ENCODE results near the gene MKX.
"Not testable (repeated sequence)": the region's sequence is repeated elsewhere in the genome, so short reads cannot be mapped to it uniquely, and the experiment has no call there.

MKX gene

DNA sequence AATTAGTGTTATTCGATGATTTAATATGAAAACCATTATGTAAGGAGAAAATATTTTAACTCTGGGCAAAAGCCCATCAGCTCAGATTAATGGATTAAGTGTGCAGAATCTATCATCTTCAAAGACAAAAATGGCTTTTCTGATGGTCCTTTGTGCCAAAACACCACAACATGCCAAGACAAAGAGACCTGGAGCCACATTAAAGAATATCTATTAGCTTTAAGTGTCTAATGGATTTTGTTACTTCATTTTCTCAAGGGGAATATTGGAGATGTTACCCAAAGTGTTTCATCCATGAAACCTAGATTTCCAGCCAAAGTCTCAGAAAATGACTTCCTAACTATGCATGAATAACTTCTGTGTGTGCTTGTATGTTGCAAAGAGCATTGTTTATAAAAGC lies 57.3 kb downstream of the MKX start:
- no peaks in the 10 kb centered on the region for H3K4me1 ChIP-seq (ENCODE audit: insufficient read depth, low read length)
- H3K36me3 ChIP-seq (ENCODE audit: insufficient read depth, low read length): no peaks in the 10 kb centered on the region
- 100% methylated on average over 1 of the region's 1 CpG for WGBS

DNA sequence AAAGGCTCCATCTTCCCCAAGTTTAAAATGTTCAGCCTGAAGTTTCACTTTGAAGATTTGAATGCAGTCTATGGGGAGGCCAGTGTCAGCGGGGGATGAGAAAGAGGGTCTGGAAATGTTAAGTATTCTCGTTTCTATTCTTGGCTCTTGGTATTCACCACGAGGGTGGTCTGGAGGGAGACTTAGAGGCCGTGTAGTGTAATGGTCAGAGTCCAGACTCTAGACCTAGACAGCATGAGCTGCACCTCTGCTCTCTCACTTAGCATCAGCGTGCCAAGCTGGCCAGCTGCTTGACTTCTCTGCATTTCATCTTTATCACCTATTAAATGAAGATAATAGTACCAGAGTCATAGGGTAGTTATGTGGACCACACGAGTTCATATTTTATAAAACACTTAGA lies 57.9 kb downstream of the MKX start:
- Histone ChIP-seq H3K36me3 (ENCODE audit: insufficient read depth, low read length) (no peaks in the 10 kb centered on the region), H3K9me3 (ENCODE audit: insufficient read depth, low read depth, low read length) (no peaks in the 10 kb centered on the region), H3K27me3 (ENCODE audit: insufficient read depth, low read length) (no peaks in the 10 kb centered on the region), H3K4me1 (ENCODE audit: insufficient read depth, low read length) (no peaks in the 10 kb centered on the region), H3K27ac (ENCODE audit: low read depth, low read length) (no peak overlapping the region), H3K9ac (ENCODE audit: low read depth, low read length) (no peak overlapping the region), H3K4me3 (ENCODE audit: low read length) (no peak overlapping the region)
- WGBS: 92% methylated on average over 5 of the region's 6 CpGs

More for the DNA sequence above, 57.3 kb downstream of the MKX start:
- Histone ChIP-seq H3K27me3 (ENCODE audit: insufficient read depth, low read length) (no peaks in the 10 kb centered on the region), H3K4me3 (ENCODE audit: low read length) (no peak overlapping the region), H3K27ac (ENCODE audit: low read depth, low read length) (no peak overlapping the region), H3K9ac (ENCODE audit: low read depth, low read length) (no peak overlapping the region), H3K9me3 (ENCODE audit: insufficient read depth, low read depth, low read length) (no peaks in the 10 kb centered on the region)

DNA sequence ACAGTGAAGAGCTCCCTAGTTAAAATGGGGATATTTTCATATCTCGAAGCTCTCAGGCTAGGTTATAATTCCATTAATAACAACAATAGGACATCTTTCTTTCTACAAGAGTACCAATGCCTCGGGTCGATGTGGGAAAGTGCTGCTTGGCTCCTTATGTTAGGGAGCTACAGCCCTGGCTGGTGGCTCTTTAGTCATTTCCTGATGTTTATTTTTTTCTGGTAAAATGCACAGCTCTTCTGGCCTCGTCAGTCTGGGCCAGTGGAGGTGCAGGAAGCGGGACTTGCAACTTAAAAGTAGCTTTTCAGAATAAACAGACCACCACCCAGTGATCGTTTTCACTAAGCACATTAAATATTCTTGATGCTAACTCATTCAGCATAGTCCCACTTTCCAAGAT lies 58.3 kb downstream of the MKX start:
- no peak overlapping the region for H3K27ac ChIP-seq (ENCODE audit: low read depth, low read length)
- 94% methylated on average over 5 of the region's 6 CpGs for WGBS
- H3K9me3 ChIP-seq (ENCODE audit: insufficient read depth, low read depth, low read length): no peaks in the 10 kb centered on the region
- H3K36me3 ChIP-seq (ENCODE audit: insufficient read depth, low read length): no peaks in the 10 kb centered on the region
- H3K9ac ChIP-seq (ENCODE audit: low read depth, low read length): no peak overlapping the region
- H3K4me1 ChIP-seq (ENCODE audit: insufficient read depth, low read length): no peaks in the 10 kb centered on the region
- H3K4me3 ChIP-seq (ENCODE audit: low read length): no peak overlapping the region
- no peaks in the 10 kb centered on the region for H3K27me3 ChIP-seq (ENCODE audit: insufficient read depth, low read length)

DNA sequence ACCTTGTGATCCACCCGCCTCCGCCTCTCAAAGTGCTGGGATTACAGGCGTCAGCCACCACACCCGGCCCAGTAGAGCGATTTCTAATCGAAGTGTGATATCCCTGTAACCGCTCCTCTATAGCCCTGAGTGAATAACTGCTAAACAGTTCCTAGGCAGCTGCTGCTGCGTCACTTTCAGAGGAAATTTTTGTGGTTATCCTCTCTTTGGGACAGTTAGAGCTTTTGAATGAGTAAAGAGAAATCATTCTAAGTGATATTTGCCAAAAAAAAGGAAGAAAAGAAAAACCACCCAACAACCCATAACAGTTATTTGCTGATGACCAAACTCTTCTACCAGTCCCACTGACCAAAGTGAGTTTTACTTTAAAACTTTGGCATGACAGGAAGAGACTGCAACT lies 59.9 kb downstream of the MKX start:
- 83% methylated on average over 8 of the region's 8 CpGs for WGBS
- Histone ChIP-seq H3K4me1 (ENCODE audit: insufficient read depth, low read length) (no peaks in the 10 kb centered on the region), H3K27ac (ENCODE audit: low read depth, low read length) (no peak overlapping the region), H3K27me3 (ENCODE audit: insufficient read depth, low read length) (no peaks in the 10 kb centered on the region), H3K36me3 (ENCODE audit: insufficient read depth, low read length) (no peaks in the 10 kb centered on the region), H3K4me3 (ENCODE audit: low read length) (no peak overlapping the region), H3K9me3 (ENCODE audit: insufficient read depth, low read depth, low read length) (no peaks in the 10 kb centered on the region), H3K9ac (ENCODE audit: low read depth, low read length) (no peak overlapping the region)

DNA sequence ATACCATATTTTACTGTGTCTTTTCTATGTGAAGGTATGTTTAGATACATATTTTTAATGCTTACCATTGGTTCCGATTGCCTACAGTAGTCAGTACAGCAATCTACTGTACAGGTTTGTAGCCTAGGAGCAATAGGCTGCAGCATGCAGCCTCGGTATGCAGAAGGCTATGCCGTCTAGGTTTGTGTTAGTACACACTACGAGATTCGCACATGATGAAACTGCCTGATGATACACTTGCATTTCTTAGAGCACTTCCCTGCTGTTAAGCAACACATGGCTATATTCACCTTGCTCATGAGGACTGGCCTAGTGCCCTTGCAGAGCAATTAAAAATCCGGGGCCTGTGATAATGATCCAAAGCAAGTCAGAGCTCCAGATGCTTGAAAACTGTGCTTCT lies 62.4 kb downstream of the MKX start:
- no peaks in the 10 kb centered on the region for H3K9me3 ChIP-seq (ENCODE audit: insufficient read depth, low read depth, low read length)
- no peak overlapping the region for H3K4me3 ChIP-seq (ENCODE audit: low read length)
- no peak overlapping the region for H3K27ac ChIP-seq (ENCODE audit: low read depth, low read length)
- H3K27me3 ChIP-seq (ENCODE audit: insufficient read depth, low read length): no peaks in the 10 kb centered on the region
- H3K9ac ChIP-seq (ENCODE audit: low read depth, low read length): no peak overlapping the region
- whole genome bisulfite sequencing: 96% methylated on average over 6 of the region's 6 CpGs
- H3K36me3 ChIP-seq (ENCODE audit: insufficient read depth, low read length): no peaks in the 10 kb centered on the region
- no peaks in the 10 kb centered on the region; the same call in 1 of the 2 replicates for H3K4me1 ChIP-seq (ENCODE audit: insufficient read depth, low read length)

DNA sequence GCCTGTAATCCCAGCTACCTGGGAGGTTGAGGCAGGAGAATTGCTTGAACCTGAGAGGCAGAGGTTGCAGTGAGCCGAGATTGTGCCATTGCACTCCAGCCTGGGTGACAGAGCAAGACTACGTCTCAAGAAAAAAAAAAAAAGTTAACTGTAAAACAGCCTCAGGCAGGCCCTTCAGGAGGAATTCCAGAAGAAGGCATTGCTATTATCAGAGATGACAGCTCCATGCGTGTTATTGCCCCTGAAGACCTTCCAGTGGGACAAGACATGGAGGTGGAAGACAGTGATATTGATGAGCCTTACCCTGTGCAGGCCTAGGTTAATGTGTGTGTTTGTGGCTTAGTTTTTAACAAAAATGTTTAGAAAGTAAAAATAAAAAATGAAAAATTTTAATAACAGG lies 63.8 kb downstream of the MKX start:
- H3K27ac ChIP-seq (ENCODE audit: low read depth, low read length); H3K36me3 ChIP-seq (ENCODE audit: insufficient read depth, low read length); H3K4me3 ChIP-seq (ENCODE audit: low read length); H3K4me1 ChIP-seq (ENCODE audit: insufficient read depth, low read length); H3K27me3 ChIP-seq (ENCODE audit: insufficient read depth, low read length); H3K9ac ChIP-seq (ENCODE audit: low read depth, low read length); H3K9me3 ChIP-seq (ENCODE audit: insufficient read depth, low read depth, low read length): not testable (repeated sequence)
- 90% methylated on average over 3 of the region's 3 CpGs for whole genome bisulfite sequencing

DNA sequence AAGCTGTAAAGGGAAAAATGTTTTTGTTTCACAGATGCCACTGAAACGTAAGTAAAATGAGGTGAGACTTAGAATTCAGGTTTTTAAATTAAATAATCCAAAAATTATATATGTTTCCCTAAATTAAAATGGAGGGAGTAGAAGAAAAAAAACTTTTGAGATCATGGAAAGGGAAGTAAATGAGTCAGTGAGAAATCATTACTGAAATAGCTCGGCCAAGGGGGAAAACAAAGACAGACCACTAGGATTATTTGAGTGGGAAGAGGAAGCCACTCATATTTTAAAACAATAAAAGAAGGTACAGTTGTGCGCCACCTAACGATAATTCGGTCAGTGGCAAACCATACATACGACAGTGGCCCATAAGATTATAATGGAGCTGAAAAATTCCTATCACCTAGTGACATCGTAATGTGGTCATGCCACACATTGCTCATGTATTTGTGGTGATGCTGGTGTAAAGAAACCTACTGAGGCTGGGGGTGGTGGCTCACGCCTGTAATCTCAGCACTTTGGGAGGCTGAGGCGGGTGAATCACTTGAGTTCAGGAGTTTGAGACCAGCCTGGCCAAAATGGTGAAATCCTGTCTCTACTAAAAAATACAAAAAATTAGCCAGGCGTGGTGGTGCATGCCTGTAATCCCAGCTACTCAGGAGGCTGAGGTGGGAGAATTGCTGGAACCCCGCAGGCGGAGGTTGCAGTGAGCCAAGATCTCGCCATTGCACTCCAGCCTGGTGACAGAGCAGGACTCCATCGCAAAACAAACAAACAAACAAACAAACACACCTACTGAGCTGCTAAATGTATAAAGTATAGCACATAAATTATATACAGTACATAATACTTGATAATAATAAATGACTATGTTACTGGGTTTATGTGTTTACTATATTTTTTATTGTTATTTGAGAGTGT lies 64.7 kb downstream of the MKX start:
- H3K9ac ChIP-seq (ENCODE audit: low read depth, low read length): no peak overlapping the region
- H3K27me3 ChIP-seq (ENCODE audit: insufficient read depth, low read length): no peaks in the 10 kb centered on the region
- no peaks in the 10 kb centered on the region for H3K36me3 ChIP-seq (ENCODE audit: insufficient read depth, low read length)
- H3K4me1 ChIP-seq (ENCODE audit: insufficient read depth, low read length): no peaks in the 10 kb centered on the region; the same call in 1 of the 2 replicates
- H3K4me3 ChIP-seq (ENCODE audit: low read length): no peak overlapping the region
- H3K9me3 ChIP-seq (ENCODE audit: insufficient read depth, low read depth, low read length): no peaks in the 10 kb centered on the region
- H3K27ac ChIP-seq (ENCODE audit: low read depth, low read length): no peak overlapping the region
- 94% methylated on average over 12 of the region's 14 CpGs for WGBS

DNA sequence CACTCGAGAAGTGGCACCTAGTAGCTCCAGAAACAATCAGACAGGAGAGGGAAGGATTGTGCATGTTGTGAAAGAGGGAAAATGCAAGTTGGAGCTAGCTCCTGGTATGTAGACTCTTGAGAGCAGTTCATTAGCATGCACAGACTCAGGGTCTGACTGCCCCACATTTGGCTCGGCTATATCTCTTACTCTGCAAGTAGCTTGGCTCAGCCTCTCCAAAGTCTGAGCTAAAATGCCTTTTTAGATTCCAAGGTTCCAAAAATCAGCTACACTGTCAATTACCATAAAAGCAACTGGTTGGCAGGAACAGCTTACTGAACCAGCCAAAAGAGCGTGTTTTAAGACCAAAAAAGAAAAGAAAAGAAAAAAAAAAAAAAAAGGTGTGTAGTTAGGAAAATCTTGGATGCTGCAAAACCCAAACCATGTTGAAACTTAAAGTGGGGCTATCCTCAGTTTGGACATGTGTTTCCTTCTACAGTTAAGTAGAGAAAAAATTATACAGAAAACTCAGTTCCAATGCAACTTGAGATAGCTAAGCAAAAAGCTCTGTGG lies 65.5 kb downstream of the MKX start:
- no peak overlapping the region for H3K4me3 ChIP-seq (ENCODE audit: low read length)
- no peaks in the 10 kb centered on the region for H3K27me3 ChIP-seq (ENCODE audit: insufficient read depth, low read length)
- no peak overlapping the region for H3K9ac ChIP-seq (ENCODE audit: low read depth, low read length)
- H3K27ac ChIP-seq (ENCODE audit: low read depth, low read length): no peak overlapping the region
- WGBS: 82% methylated on average over 3 of the region's 3 CpGs
- no peaks in the 10 kb centered on the region; the same call in 1 of the 2 replicates for H3K4me1 ChIP-seq (ENCODE audit: insufficient read depth, low read length)
- no peaks in the 10 kb centered on the region for H3K36me3 ChIP-seq (ENCODE audit: insufficient read depth, low read length)
- H3K9me3 ChIP-seq (ENCODE audit: insufficient read depth, low read depth, low read length): no peaks in the 10 kb centered on the region

DNA sequence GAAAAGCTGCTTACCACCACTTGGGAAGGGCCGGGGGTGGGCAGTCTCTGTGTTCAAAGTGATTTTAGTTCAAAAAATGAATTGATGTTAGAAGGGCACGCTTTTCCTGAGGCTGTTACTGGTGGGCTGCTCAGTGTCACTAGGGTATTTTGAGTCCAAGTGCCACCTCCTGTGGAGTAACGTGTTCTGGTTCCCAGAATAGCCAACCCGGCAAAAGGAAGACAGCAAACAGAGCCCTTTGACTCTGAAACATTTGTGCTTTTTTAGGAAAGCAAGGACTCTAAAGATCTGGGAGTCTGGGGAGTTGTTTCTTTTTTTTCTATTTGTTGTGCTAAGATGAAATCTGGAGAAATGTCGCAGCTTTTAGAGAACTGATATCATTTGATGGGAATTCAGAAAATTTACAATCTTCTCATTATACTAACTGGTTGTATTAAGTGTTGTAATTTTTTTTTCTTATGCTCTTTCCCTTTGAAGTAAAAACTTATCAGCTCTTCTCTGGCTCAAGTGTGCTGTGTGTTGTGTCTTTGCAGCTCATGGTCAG lies 66.2 kb downstream of the MKX start:
- WGBS: 83% methylated on average over 4 of the region's 5 CpGs
- no peak overlapping the region for H3K27ac ChIP-seq (ENCODE audit: low read depth, low read length)
- no peaks in the 10 kb centered on the region for H3K27me3 ChIP-seq (ENCODE audit: insufficient read depth, low read length)
- H3K4me3 ChIP-seq (ENCODE audit: low read length): no peak overlapping the region
- no peaks in the 10 kb centered on the region for H3K36me3 ChIP-seq (ENCODE audit: insufficient read depth, low read length)
- H3K4me1 ChIP-seq (ENCODE audit: insufficient read depth, low read length): no peaks in the 10 kb centered on the region; the same call in 1 of the 2 replicates
- H3K9me3 ChIP-seq (ENCODE audit: insufficient read depth, low read depth, low read length): no peaks in the 10 kb centered on the region
- no peak overlapping the region for H3K9ac ChIP-seq (ENCODE audit: low read depth, low read length)

DNA sequence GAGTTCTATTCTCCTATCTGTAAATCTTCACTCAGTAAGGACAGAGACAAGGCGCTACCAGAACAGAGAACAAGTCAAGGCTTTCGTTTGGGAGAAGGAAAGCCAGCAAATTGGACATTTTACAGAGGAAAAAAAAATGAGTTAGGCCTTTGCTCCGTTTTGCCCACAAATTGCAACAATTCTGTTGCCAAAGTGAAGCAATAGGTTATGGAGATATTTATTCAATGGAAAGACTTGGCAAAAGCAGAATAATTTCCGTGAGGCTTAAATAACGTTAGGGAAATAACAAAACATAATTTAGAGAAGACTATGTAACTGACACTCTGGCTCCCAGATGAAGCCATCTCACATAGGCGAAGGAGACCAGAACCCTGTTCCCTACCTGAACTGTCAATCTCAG lies 67.5 kb downstream of the MKX start:
- H3K36me3 ChIP-seq (ENCODE audit: insufficient read depth, low read length): no peaks in the 10 kb centered on the region
- no peaks in the 10 kb centered on the region; the same call in 1 of the 2 replicates for H3K4me1 ChIP-seq (ENCODE audit: insufficient read depth, low read length)
- no peaks in the 10 kb centered on the region for H3K27me3 ChIP-seq (ENCODE audit: insufficient read depth, low read length)
- no peaks in the 10 kb centered on the region for H3K9me3 ChIP-seq (ENCODE audit: insufficient read depth, low read depth, low read length)
- WGBS: 81% methylated on average over 6 of the region's 6 CpGs
- H3K27ac ChIP-seq (ENCODE audit: low read depth, low read length): no peak overlapping the region
- no peak overlapping the region for H3K9ac ChIP-seq (ENCODE audit: low read depth, low read length)
- H3K4me3 ChIP-seq (ENCODE audit: low read length): no peak overlapping the region

DNA sequence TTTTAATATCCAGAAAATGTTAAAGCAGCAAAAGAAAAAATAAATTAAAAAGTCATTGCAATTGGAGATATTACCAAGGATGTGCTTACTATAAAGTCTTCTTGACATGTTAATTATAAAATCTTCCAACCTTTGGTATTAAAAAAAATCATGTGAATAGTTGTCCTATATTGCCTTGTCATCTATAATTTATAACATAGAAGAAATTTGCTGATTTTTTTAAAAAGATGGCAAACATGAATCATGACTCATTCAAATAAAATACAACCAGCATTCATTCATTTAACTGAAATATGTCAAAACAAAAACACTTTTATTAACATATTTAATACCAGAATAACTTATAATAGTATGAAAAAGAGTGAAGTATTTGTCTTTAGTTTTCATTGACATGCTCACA lies 72.6 kb downstream of the MKX start:
- no peaks in the 10 kb centered on the region for H3K4me1 ChIP-seq (ENCODE audit: insufficient read depth, low read length)
- no peak overlapping the region for H3K9ac ChIP-seq (ENCODE audit: low read depth, low read length)
- no peak overlapping the region for H3K4me3 ChIP-seq (ENCODE audit: low read length)
- H3K27me3 ChIP-seq (ENCODE audit: insufficient read depth, low read length): no peaks in the 10 kb centered on the region
- H3K36me3 ChIP-seq (ENCODE audit: insufficient read depth, low read length): no peaks in the 10 kb centered on the region
- H3K9me3 ChIP-seq (ENCODE audit: insufficient read depth, low read depth, low read length): no peaks in the 10 kb centered on the region
- no peak overlapping the region for H3K27ac ChIP-seq (ENCODE audit: low read depth, low read length)
